ENCODE measurements around the gene CD44.

CD44 gene

DNA sequence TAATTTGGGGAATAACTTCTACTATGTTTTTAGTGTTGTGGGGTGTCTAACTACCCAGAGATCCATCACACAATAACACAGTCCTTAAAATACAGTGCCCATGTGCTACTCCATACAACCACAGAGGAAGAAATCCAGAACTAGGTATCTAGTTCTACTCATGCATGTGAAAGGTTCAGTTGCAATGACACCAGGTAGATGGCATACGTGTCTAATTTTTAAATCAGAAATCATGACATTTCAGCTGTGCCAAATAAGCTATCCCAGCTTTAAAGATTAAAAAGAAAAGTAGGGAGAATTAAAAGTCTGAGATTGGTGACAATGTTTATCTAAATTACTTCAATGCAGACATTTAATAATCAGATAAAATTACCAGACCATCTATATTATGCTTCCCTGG lies 122.2 kb downstream of the CD44 start:
- TF ChIP-seq, protein P1, sequence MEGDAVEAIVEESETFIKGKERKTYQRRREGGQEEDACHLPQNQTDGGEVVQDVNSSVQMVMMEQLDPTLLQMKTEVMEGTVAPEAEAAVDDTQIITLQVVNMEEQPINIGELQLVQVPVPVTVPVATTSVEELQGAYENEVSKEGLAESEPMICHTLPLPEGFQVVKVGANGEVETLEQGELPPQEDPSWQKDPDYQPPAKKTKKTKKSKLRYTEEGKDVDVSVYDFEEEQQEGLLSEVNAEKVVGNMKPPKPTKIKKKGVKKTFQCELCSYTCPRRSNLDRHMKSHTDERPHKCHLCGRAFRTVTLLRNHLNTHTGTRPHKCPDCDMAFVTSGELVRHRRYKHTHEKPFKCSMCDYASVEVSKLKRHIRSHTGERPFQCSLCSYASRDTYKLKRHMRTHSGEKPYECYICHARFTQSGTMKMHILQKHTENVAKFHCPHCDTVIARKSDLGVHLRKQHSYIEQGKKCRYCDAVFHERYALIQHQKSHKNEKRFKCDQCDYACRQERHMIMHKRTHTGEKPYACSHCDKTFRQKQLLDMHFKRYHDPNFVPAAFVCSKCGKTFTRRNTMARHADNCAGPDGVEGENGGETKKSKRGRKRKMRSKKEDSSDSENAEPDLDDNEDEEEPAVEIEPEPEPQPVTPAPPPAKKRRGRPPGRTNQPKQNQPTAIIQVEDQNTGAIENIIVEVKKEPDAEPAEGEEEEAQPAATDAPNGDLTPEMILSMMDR (IDR thresholded peaks at IDR 0.05; ENCODE audit: low read depth, low read length, missing control alignments), result no peak
- in situ Hi-C loops (cut with HindIII; ENCODE audit: low sequenced_read_pairs), result loop anchor here (5.0 kb wide), 1 partner anchor 44 kb away; no protein-coding TSS in a partner anchor
- no peak for DNase-seq (ENCODE audit: low read depth)
- no peak overlapping the region for H3K4me3 ChIP-seq (ENCODE audit: low read depth, low read length)

DNA sequence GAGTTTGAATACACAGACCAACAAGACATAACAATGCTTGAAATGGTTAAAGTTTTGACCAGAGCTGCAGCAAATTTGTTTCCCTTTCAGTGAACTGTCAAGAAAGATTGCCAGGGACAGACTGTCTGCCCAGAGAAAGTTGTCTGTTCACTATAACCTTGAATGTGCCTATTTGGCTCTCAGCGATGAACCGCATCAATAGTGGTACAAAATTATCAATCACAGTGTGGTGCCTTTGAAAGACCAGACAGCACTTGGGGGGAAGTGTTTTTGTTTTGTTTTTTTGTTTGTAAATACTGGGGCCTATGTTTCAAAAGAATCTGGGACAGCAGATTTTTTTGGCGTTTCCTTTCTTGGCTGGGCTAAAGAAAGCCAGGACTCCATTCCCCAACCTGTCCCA lies 123.1 kb downstream of the CD44 start:
- TF ChIP-seq, protein P1 (IDR thresholded peaks at IDR 0.05; ENCODE audit: low read depth, low read length, missing control alignments), result no peak
- no peak for DNase-seq (ENCODE audit: low read depth)
- in situ Hi-C loops (cut with HindIII; ENCODE audit: low sequenced_read_pairs), result loop anchor here (5.0 kb wide), 1 partner anchor 45 kb away; no protein-coding TSS in a partner anchor
- H3K4me3 ChIP-seq (ENCODE audit: low read depth, low read length), result no peak overlapping the region

DNA sequence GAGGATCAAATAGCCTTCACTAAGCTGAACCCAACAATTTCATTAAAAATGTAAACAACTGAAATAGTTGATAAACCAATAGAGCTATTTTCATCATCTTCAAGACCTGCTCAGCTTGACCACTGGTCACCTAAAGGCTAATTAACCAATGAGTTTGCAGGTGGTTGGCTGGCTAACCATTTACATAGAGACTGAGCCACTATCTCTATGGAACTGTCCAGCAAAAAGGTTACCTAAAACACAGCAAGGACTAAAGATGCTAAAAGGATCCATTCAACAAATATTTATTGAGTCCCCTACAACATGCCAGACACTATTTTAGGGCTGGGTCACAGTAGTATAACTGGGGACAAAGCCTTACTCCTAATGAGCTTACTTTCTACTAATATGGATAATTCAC lies 123.8 kb downstream of the CD44 start:
- DNase-seq (ENCODE audit: low read depth), result no peak
- H3K4me3 ChIP-seq (ENCODE audit: low read depth, low read length), result no peak overlapping the region
- TF ChIP-seq, protein P1 (IDR thresholded peaks at IDR 0.05; ENCODE audit: low read depth, low read length, missing control alignments), result no peak
- in situ Hi-C loops (cut with HindIII; ENCODE audit: low sequenced_read_pairs), result loop anchor here (5.0 kb wide), 1 partner anchor 45 kb away; no protein-coding TSS in a partner anchor

DNA sequence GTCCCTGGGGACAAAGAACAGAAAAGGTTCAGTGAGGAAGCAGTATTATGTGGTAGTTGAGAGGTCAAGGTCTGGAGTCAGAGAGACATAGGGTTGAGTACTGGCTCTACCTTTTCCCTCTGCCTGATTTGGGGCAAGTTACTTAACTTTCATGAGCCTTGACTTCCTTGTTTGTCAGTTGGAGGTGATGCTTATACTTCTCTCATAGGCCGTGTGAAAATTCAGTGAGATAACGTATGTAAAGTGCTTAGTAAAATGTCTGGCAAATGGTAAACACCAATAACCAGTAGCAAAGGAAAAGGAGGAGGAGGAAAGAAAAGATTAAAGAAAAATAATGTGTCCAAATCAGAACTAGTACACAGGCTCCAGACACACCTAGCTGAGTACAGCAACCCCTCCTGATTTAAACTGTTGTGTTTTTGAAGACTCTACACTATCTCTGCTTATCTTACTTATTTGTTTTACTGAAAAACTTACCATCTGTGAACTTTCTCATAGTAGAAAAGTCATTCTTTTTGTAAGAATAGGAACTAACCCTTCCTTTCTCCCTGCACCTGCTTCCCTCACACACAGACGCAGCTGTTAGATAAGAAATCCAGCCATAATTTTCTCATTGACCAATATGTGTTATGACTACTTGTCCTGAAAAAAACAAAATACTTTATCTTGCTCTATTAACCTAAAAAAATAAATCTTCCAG lies 126.9 kb downstream of the CD44 start:
- TF ChIP-seq, protein P1 (IDR thresholded peaks at IDR 0.05; ENCODE audit: low read depth, low read length, missing control alignments), result no peak
- in situ Hi-C loops (cut with HindIII; ENCODE audit: low sequenced_read_pairs), result no loop called here
- DNase-seq (ENCODE audit: low read depth), result no peak
- no peak overlapping the region for H3K4me3 ChIP-seq (ENCODE audit: low read depth, low read length)

DNA sequence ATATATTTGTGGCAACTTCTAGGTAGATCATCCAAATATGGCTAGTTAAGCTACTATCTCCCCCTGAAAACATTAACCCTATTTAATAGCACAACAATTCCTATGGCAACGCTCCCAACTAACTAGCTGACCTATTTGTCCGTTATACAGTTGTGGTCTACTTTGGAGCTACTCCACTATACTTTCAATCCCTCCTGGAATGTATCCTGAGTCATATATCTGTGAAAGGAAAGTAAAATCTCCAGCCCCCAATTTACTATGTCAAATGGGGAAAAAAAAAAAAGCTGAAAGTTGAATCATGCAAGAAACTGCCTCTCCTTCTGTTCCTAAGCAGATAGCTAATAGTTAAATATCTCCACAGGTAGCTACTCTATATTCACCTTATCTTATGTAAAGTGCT lies 128.5 kb downstream of the CD44 start:
- no peak overlapping the region for H3K4me3 ChIP-seq (ENCODE audit: low read depth, low read length)
- peak; percentile 79 for DNase-seq (ENCODE audit: low read depth)
- in situ Hi-C loops (cut with HindIII; ENCODE audit: low sequenced_read_pairs), result no loop called here
- TF ChIP-seq, protein P1 (IDR thresholded peaks at IDR 0.05; ENCODE audit: low read depth, low read length, missing control alignments), result no peak

DNA sequence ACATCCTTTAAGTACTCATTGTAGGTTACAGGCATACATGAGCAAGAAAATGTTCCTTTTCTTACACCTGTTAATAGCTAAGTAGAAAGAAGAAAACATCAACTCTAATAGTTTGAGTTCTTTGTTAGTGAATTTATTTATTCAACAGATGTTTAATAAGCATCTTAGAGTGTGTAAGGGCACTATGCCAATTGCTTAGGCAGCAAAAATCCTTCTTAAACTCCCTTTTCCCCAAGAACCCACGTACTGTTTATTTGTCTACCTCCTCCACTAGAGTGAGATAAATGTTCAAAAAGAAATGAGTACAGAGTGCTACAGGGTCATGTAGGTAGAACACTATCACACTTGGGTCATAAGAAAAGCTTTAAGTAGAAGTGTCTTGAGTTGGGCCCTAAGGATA lies 131.4 kb downstream of the CD44 start:
- DNase-seq (ENCODE audit: low read depth), result no peak
- TF ChIP-seq, protein P1 (IDR thresholded peaks at IDR 0.05; ENCODE audit: low read depth, low read length, missing control alignments), result no peak
- in situ Hi-C loops (cut with HindIII; ENCODE audit: low sequenced_read_pairs), result no loop called here
- no peak overlapping the region for H3K4me3 ChIP-seq (ENCODE audit: low read depth, low read length)

Data from astrocyte of the cerebellum (primary cell).